ENCODE measurements around the gene CA7. TPM values are rescaled to one million over a fixed set of nuclear protein-coding genes. Genes with fewer than 3 reads are reported as not detected.
A peak's percentile ranks its signal among the peaks of the same experiment; 100 is the strongest.

The CA7 gene
- total RNA-seq, 5 donors from 2014 or later (not counting 1 experiment from before 2014, with no cell fraction given): not detected

DNA sequence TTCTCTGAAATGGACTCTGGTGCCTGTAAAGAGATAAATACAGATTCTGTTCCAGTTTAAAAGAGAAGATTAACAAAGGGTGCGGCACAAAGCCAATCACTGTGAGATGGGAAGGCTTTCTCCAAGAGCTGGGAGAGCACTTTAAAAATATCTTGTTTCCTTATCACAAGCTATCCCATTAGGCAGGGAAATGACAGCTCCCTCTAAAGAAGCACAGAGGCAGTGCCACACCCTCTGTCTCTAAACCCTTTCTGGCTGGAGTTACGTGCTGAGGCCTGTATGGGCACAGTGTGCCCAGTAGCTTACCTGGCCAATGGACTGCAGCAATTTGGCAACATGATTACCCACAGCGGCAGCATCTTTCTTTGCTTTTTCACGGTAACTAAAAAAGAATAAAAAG, 33.8 kb upstream of the CA7 start:
- Histone ChIP-seq H3K4me3 (ENCODE audit: control insufficient read depth in 1 of 2, extremely low read depth in 1 of 2, low read length in 1 of 2) (no peak overlapping the region), H3K27ac (ENCODE audit: low read length) (no peak overlapping the region), H3K36me3 (ENCODE audit: control insufficient read depth in 2 of 2, extremely low read depth in 1 of 2, insufficient read depth in 1 of 2, low read length in 1 of 2) (peaks cover 7 to 71% of the 10 kb centered on the region in 2 donors), H3K9me3 (no peaks in the 10 kb centered on the region), H3K4me1 (ENCODE audit: control insufficient read depth in 1 of 2, extremely low read depth in 1 of 2, insufficient read depth in 2 of 2, low read length in 2 of 2) (no peaks in the 10 kb centered on the region), H3K27me3 (replicated peaks in 1 of 2; ENCODE audit: control insufficient read depth in 2 of 2, extremely low read depth in 1 of 2, insufficient read depth in 2 of 2, low read length in 1 of 2) (no peaks in the 10 kb centered on the region)
- Mint-ChIP-seq H3K4me1 (no peaks in the 10 kb centered on the region), H3K4me3 (no peak overlapping the region), H3K9me3 (no peaks in the 10 kb centered on the region), H3K36me3 (peaks cover 54% of the 10 kb centered on the region), H3K27ac (no peak overlapping the region), H3K27me3 (no peaks in the 10 kb centered on the region)
- 86% methylated on average over 1 of the region's 4 CpGs for WGBS (ENCODE audit: insufficient coverage)
- no peak for ATAC-seq (replicated peaks in 1 of 4)
- CTCF ChIA-PET: no interaction called here
- DNase-seq: no peak
- POLR2A ChIA-PET: interaction anchor here in 1 of 2 donors (0.5 kb wide), 1 partner anchor 27 kb away, joined by 3 read pairs; no protein-coding TSS in a partner anchor

DNA sequence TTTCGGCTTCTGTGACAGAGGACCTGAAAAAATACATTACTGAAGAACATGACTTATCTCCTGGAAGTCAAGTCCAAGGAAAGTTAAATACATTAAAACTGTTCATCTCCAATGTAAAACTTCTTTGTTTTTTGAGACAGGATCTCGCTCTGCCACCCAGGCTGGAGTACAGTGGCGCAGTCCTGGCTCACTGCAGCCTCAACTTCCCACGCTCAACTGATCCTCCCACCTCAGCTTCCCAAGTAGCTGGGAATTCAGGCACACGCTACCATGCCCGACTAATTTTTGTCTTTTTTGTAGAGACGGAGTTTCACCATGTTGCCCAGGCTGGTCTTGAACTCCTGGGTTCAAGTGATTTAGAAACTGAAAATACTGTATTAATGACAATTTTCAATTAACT, 33.2 kb upstream of the CA7 start:
- ATAC-seq (replicated peaks in 1 of 4): no peak
- POLR2A ChIA-PET: interaction anchor here in 1 of 2 donors (0.5 kb wide), 1 partner anchor 28 kb away, joined by 3 read pairs; no protein-coding TSS in a partner anchor
- Histone ChIP-seq H3K4me1 (ENCODE audit: control insufficient read depth in 1 of 2, extremely low read depth in 1 of 2, insufficient read depth in 2 of 2, low read length in 2 of 2) (no peaks in the 10 kb centered on the region), H3K36me3 (ENCODE audit: control insufficient read depth in 2 of 2, extremely low read depth in 1 of 2, insufficient read depth in 1 of 2, low read length in 1 of 2) (peaks cover 12 to 72% of the 10 kb centered on the region in 2 donors), H3K4me3 (ENCODE audit: control insufficient read depth in 1 of 2, extremely low read depth in 1 of 2, low read length in 1 of 2) (no peak overlapping the region), H3K9me3 (no peaks in the 10 kb centered on the region), H3K27me3 (replicated peaks in 1 of 2; ENCODE audit: control insufficient read depth in 2 of 2, extremely low read depth in 1 of 2, insufficient read depth in 2 of 2, low read length in 1 of 2) (no peaks in the 10 kb centered on the region), H3K27ac (ENCODE audit: low read length) (no peak overlapping the region)
- Mint-ChIP-seq H3K4me1 (no peaks in the 10 kb centered on the region), H3K9me3 (no peaks in the 10 kb centered on the region), H3K36me3 (peaks cover 54% of the 10 kb centered on the region), H3K27ac (no peak overlapping the region), H3K4me3 (no peak overlapping the region), H3K27me3 (no peaks in the 10 kb centered on the region)
- 100% methylated on average over 3 of the region's 7 CpGs for WGBS (ENCODE audit: insufficient coverage)
- CTCF ChIA-PET: no interaction called here
- no peak for DNase-seq

- H3K27me3 Mint-ChIP-seq: no peaks in the 10 kb centered on the region
- H3K27ac Mint-ChIP-seq: no peak overlapping the region
- peaks cover 12 to 77% of the 10 kb centered on the region in 2 donors for H3K36me3 ChIP-seq (ENCODE audit: control insufficient read depth in 2 of 2, extremely low read depth in 1 of 2, insufficient read depth in 1 of 2, low read length in 1 of 2)
- H3K4me1 ChIP-seq (ENCODE audit: control insufficient read depth in 1 of 2, extremely low read depth in 1 of 2, insufficient read depth in 2 of 2, low read length in 2 of 2): no peaks in the 10 kb centered on the region
- ChIA-PET POLR2A (no interaction called here), CTCF (no interaction called here)
- ATAC-seq (replicated peaks in 1 of 4) (no peak), DNase-seq (no peak)
- no peaks in the 10 kb centered on the region for H3K4me1 Mint-ChIP-seq
- no peak overlapping the region for H3K4me3 ChIP-seq (ENCODE audit: control insufficient read depth in 1 of 2, extremely low read depth in 1 of 2, low read length in 1 of 2)
- H3K27me3 ChIP-seq (replicated peaks in 1 of 2; ENCODE audit: control insufficient read depth in 2 of 2, extremely low read depth in 1 of 2, insufficient read depth in 2 of 2, low read length in 1 of 2): no peaks in the 10 kb centered on the region
- peaks cover 55% of the 10 kb centered on the region for H3K36me3 Mint-ChIP-seq
- no peak overlapping the region for H3K4me3 Mint-ChIP-seq
- H3K9me3 ChIP-seq: no peaks in the 10 kb centered on the region
- 85% methylated on average over 2 of the region's 2 CpGs for WGBS (ENCODE audit: insufficient coverage)
- no peak overlapping the region for H3K27ac ChIP-seq (ENCODE audit: low read length)
- no peaks in the 10 kb centered on the region for H3K9me3 Mint-ChIP-seq
Observed at GRCh38 chr16:66814734-66815133, 29.5 kb upstream of the CA7 start.

- H3K27ac Mint-ChIP-seq: no peak overlapping the region
- CTCF ChIA-PET: interaction anchor here in 1 of 2 donors (0.5 to 0.6 kb wide), 4 partner anchors 44 to 220 kb away, joined by 3 read pairs; no protein-coding TSS in a partner anchor
- Histone ChIP-seq H3K27me3 (replicated peaks in 1 of 2; ENCODE audit: control insufficient read depth in 2 of 2, extremely low read depth in 1 of 2, insufficient read depth in 2 of 2, low read length in 1 of 2) (no peaks in the 10 kb centered on the region), H3K4me1 (ENCODE audit: control insufficient read depth in 1 of 2, extremely low read depth in 1 of 2, insufficient read depth in 2 of 2, low read length in 2 of 2) (peaks cover 2 to 11% of the 10 kb centered on the region in 2 experiments), H3K4me3 (ENCODE audit: control insufficient read depth in 1 of 2, extremely low read depth in 1 of 2, low read length in 1 of 2) (no peak overlapping the region), H3K27ac (ENCODE audit: low read length) (no peak overlapping the region), H3K36me3 (ENCODE audit: control insufficient read depth in 2 of 2, extremely low read depth in 1 of 2, insufficient read depth in 1 of 2, low read length in 1 of 2) (peaks cover 7 to 53% of the 10 kb centered on the region in 2 donors), H3K9me3 (no peaks in the 10 kb centered on the region)
- H3K9me3 Mint-ChIP-seq: no peaks in the 10 kb centered on the region
- H3K4me1 Mint-ChIP-seq: peaks cover 29 to 30% (median 29%) of the 10 kb centered on the region in 3 donors
- DNase-seq: no peak
- peaks cover 29% of the 10 kb centered on the region for H3K36me3 Mint-ChIP-seq
- no peaks in the 10 kb centered on the region for H3K27me3 Mint-ChIP-seq
- WGBS (ENCODE audit: insufficient coverage): 86% methylated on average over 1 of the region's 4 CpGs
- POLR2A ChIA-PET: no interaction called here
- H3K4me3 Mint-ChIP-seq: no peak overlapping the region
- ATAC-seq (replicated peaks in 1 of 4): no peak
Observed at GRCh38 chr16:66824006-66824405, 20.2 kb upstream of the CA7 start.

DNA sequence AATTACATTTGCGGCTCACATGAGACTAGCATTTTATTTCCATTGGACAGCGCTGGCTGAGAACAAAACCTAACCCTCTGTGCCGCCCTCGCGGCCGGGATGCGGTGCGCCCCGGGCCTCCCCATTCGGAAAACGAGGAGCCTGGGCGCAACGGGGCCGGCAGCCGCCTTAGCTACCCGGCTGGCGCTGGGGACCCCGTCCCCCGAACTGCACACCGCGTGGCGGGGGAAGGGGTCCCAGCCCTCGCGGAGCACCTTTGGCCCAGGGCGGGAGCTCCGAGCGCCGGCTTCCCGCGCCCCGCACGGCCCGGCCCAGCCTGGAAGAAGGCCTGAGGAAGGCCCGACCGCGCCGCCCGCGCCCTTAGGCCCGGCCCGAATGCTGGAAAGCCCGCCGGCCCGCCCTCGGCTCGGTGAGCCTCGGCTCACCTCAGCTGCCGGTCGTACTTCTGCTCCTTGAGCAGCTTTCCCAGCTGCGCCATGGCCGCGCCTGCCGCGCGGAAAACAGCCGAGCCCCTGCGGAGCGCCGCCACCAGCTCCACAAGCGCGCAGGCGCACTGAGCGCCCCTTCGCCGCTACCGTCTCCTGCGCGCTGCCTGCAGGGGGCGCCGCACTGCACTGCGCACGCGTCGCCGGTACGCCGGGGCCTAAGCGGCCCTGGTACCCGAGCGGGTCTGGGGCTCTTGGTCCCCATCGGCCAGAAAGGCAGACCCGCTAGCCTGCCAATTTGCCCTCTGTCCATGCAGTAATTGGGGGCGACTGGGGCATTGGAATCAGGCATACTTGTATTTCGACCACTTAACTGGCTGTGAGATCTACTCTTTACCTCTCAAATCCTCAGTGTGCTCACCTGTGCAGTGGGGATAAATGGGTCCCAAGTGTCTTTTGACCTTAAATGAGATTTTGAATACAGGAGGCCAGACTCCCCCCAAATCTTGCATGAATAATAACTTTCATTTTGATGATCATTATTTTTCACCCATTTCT, 13.5 kb upstream of the CA7 start, which contains the start of gene NAE1:
TSS of gene NAE1 (minus strand) at position 555 of the 983 bp plus-strand sequence. CDS start at position 478, 77 bp downstream.
- ChIA-PET POLR2A (interaction anchor here in 1 of 2 donors (0.6 to 0.7 kb wide), 3 partner anchors 33 to 1446 kb away, joined by 3 read pairs; no protein-coding TSS in a partner anchor), CTCF (interaction anchor here (0.5 to 3.9 kb wide), 24 partner anchors 9 to 837 kb away, joined by 3 to 38 read pairs (median 4); partner anchors contain the start of genes CMTM3 (in 1 of the 2), DYNC1LI2 (in 1 of the 2), PDP2 (in 1 of the 2) and TMEM208 (in 1 of the 2))
- Histone ChIP-seq H3K27me3 (replicated peaks in 1 of 2; ENCODE audit: control insufficient read depth in 2 of 2, extremely low read depth in 1 of 2, insufficient read depth in 2 of 2, low read length in 1 of 2) (peaks cover 0 to 14% of the 10 kb centered on the region in 2 experiments), H3K27ac (ENCODE audit: low read length) (no peak within 1 kb of the TSS), H3K4me1 (ENCODE audit: control insufficient read depth in 1 of 2, extremely low read depth in 1 of 2, insufficient read depth in 2 of 2, low read length in 2 of 2) (peaks cover 8 to 28% of the 10 kb centered on the region in 2 experiments), H3K36me3 (ENCODE audit: control insufficient read depth in 2 of 2, extremely low read depth in 1 of 2, insufficient read depth in 1 of 2, low read length in 1 of 2) (peaks cover 0 to 16% of the 10 kb centered on the region in 2 donors), H3K9me3 (no peaks in the 10 kb centered on the region), H3K4me3 (ENCODE audit: control insufficient read depth in 1 of 2, extremely low read depth in 1 of 2, low read length in 1 of 2) (peak within 1 kb of the TSS; percentile 64 to 90)
- Mint-ChIP-seq H3K4me3 (peak within 1 kb of the TSS; percentile 67 to 77 (median 76)), H3K27me3 (peaks cover 0 to 5% of the 10 kb centered on the region in 2 donors), H3K27ac (peak within 1 kb of the TSS in 1 of 2 donors; percentile 48), H3K4me1 (peaks cover 31 to 38% (median 36%) of the 10 kb centered on the region in 3 donors), H3K9me3 (no peaks in the 10 kb centered on the region), H3K36me3 (peaks cover 12% of the 10 kb centered on the region)
- under 1% methylated on average over 82 of the region's 84 CpGs for WGBS (ENCODE audit: insufficient coverage)
- DNase-seq (peak; percentile 74 to 97 (median 86)), ATAC-seq (replicated peaks in 1 of 4) (peak; percentile 94 to 99 (median 95))

DNA sequence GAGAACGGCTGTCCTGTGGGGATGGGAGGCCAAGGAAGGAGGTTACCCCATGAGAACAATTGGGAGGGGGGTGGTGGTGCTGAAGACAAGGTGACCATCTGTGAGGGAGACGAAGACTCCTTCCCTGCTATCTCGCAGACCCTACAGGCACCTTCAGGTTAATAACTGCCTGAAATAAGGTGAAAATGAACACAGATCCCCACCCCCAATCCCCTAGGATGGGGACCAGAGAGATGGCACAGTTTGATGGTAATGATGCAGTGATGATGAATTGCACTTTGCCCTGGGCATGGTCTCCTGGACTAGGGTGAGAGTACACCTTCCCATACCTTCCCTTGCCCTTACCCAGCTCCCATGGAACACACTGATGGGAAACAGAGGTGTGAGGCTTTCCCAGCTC, 12.0 kb upstream of the CA7 start:
- Mint-ChIP-seq H3K36me3 (peaks cover 3% of the 10 kb centered on the region), H3K27me3 (peaks cover 0 to 5% of the 10 kb centered on the region in 2 donors), H3K4me1 (peaks cover 21 to 28% (median 28%) of the 10 kb centered on the region in 3 donors), H3K4me3 (peak overlapping the region in 1 of 3 donors; percentile 67), H3K27ac (no peak overlapping the region), H3K9me3 (no peaks in the 10 kb centered on the region)
- CTCF ChIA-PET: interaction anchor here (0.6 to 3.9 kb wide), 3 partner anchors 36 to 987 kb away, joined by 3 to 38 read pairs (median 6); no protein-coding TSS in a partner anchor
- Histone ChIP-seq H3K4me3 (ENCODE audit: control insufficient read depth in 1 of 2, extremely low read depth in 1 of 2, low read length in 1 of 2) (no peak overlapping the region), H3K36me3 (ENCODE audit: control insufficient read depth in 2 of 2, extremely low read depth in 1 of 2, insufficient read depth in 1 of 2, low read length in 1 of 2) (peaks cover 0 to 5% of the 10 kb centered on the region in 2 donors), H3K27me3 (replicated peaks in 1 of 2; ENCODE audit: control insufficient read depth in 2 of 2, extremely low read depth in 1 of 2, insufficient read depth in 2 of 2, low read length in 1 of 2) (peaks cover 0 to 19% of the 10 kb centered on the region in 2 experiments), H3K9me3 (no peaks in the 10 kb centered on the region), H3K27ac (ENCODE audit: low read length) (no peak overlapping the region), H3K4me1 (ENCODE audit: control insufficient read depth in 1 of 2, extremely low read depth in 1 of 2, insufficient read depth in 2 of 2, low read length in 2 of 2) (peaks cover 8 to 28% of the 10 kb centered on the region in 2 experiments)
- no peak for ATAC-seq (replicated peaks in 1 of 4)
- POLR2A ChIA-PET: no interaction called here
- WGBS (ENCODE audit: insufficient coverage): no CpG with 5 or more reads among the region's 3 CpGs
- no peak for DNase-seq
